GM19438 (cell line): Measurements from ENCODE around the gene RBM19.
"Not testable (repeated sequence)": the region's sequence is repeated elsewhere in the genome, so short reads cannot be mapped to it uniquely, and the experiment has no call there.

ENCODE experiments used
- ATAC-seq: cut with Tn5 transposase; IDR thresholded peaks from one replicate; pipeline ENCODE4 v1.9.1; 2021; ENCODE audit warnings: low read depth; ENCODE audit not compliant: unreplicated experiment

The RBM19 gene

DNA sequence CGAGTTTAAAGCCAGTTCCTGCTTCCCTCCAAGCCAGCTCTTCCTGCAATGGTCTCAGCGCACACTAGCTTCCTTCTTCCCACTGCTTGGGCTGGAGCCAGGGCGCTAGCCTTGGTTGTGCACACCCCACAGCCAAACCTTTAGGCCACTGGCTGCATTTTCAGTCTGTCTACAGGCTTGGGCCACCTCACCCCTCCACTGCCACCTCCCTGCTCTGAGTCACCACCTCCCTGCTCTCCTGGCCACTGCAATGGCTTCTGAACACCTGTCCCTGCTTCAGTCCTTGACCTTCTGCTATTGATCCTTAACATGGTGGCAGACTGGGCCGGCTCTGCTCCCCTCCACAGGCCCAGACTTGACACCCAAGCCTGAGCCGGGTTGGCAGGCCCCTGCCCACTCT, 151.1 kb downstream of the RBM19 start:
- no peak for ATAC-seq

DNA sequence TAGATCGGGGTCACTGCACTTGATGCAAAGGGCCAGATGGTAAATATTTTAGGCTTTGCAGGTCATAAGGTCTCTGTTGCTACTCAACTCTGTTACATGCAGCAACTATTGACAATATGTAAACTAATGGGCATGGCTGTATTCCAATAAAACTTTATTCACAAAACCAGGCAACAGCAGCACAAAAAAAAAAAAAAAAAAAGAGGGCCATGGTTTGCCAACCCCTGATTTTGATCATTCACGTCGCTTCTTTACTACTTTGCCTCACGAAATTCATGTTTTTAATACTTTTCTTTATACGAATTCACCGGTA, 152.9 kb downstream of the RBM19 start:
- ATAC-seq = no peak

DNA sequence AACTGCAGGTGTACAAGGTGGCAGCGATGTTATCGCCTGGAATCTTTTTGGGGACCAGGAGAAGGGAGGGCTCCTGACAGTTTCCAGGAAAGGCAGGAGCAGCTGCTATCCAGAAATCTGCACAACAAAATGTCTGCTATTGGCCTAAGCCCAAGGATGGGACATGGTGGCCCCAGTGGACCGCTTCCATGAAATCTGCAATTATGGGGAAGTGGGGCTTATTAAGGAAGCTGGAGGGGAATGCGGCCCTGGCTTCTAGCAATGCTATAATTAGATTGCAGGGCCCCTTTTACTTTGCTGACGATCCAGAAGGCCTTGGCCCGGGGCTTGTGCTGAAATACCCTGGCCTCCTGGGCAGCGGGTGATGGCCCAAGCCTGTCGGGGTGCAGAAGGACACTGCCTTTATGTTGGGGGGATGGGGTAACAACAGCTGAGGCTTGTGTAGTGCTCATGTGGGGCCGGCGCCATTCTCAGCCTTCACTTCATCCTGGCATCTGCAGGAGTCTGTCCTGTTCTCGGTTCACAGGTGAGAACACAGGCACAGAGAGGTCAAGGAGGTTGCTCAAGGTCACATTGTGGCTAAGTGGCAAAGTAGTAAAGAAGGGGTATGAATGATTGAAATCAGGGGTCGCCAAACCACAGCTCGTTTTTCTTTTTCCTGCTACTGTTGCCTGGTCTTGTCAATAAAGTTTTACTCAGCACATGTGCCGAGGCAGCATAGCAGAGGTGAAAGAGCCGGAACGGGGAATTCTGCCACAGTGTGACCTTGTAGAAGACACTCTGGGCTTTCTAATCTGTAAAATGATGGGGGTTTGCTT, 153.5 kb downstream of the RBM19 start:
- ATAC-seq = no peak

DNA sequence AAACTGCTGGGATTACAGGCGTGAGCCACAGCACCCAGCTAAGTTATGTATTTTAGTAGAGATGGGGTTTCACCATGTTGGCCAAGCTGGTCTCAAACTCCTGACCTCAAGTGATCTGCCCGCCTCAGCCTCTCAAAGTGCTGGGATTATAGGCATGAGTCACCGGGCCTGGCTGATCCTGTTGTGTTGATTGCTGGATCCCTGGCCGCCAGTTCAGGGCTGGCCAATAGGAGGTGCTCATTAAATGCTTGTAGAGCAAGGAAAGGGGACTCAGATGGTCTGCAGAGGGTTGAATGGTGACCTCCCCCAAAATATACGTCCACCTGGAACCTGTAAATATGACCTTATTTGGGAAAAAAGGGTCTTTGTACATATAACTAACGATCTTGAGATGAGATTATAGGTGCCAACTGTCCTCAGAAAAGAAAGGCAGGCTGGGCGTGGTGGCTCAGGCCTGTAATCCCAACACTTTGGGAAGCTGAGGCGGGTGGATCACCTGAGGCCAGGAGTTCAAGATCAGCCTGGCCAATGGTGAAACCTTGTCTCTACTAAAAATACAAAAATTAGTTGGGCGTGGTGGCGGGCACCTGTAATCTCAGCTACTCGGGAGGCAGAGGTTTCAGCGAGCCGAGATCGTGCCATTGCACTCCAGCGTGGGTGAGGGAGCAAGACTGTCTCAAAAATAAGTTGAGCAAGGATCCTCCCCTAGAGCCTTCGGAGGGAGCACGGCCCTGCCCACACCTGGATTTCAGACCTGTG, 156.5 kb downstream of the RBM19 start:
- ATAC-seq = not testable (repeated sequence)

DNA sequence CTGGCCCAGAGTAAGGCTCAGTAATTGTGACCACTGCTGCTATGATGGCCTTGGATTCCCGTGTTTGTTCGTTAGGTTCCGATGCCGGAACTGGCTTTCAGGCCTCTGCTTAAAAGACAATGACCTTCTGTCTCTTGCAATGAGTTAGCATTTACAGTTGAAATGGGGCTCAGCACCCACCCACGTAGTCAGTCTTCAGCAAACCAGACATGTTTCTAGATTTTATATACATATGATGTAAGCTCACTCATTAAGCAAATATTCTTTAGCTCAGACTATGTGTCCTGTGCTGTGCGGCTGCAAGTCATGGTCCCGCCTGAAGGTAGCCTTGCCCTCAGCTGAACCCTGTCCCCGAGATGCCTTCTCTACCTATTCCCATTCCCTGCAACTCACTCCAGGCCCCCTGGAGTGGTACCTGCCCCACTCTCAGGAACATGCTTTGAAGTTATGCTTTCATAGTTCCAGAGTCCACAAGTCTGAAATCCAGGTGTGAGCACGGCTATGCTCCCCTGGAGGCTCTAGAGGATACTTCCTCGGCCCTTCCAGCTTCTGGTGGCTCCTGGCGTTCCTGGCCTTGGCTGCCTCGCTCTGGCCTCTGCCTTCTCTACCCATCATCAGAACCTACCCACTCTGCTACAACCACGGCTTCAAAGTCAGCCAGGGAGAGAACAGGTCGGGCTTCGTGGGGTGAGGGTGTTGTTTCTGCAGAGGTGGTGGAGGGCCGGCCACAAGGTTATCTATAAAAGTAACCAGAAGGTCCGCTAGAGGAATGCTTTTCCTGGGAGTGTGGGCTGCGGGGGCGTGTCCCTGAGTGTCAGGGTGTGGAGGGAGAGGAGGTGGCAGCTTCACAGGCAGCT, 157.8 kb downstream of the RBM19 start:
- no peak for ATAC-seq

DNA sequence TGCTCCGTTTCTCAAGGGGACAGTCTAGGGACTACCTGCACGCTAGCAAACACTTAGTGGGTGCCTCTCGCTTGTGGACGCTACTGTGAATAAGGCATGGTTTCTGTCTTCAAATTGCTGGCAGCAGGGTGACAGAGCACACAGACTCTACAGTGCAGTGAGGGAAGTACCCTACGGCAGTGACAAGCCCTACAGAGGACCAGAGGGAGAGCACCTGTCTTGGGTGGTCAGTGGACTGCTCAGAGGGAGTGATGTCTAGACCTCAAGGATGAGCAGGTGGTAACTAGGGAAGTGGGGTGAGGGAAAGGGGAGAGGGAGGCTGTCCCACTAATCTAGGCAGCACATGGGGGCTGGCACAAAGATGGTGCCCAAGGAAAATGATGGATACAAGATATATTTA, 160.5 kb downstream of the RBM19 start:
- ATAC-seq = no peak

DNA sequence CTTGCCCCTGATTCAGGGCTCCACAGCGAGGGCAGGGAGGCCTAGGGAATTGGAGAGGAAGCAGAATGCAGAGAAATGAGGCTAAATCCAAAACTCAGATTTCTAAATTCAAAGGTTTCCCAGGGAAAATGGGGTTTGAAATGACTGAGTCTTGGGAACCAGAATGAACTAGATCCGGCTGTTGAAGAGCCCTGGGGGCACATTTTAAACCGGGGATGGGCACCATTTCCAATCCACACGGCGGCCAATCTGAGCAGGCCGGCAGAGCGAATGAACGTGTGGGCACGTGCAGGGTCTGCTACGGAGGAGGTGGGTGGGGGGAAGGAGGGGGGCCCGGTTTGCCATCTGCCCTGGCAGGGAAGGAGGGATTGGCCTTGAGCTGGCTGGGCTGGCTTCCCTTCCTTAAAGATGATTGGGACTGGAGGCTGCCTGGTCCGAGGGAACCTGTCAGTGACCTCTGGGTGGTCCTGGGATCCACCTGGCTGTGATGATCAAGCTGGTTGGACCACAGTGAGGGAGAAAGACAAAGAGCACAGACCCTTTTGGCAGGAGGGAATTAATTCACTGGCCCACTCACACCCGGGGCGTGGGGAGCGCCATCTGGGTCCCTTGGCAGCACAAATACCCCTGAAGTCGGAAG, 161.0 kb downstream of the RBM19 start:
- no peak for ATAC-seq

DNA sequence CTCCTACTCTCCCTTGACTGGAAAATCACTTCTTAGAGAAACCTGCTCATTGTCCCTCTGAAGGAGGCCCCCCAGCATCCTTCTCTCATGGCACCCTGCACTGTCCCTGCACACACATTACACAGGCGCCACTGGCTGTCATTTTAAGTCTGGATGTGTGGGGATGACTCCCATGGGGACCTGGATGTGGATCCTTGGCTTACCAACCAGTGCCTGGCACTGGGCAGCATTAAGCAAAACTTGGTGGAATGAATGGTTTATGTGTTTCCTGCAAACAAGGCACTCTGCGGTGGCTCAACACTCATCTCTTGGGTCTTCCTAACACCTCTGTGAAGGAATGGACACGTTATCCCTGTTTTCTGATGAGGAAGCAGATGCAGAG, 162.4 kb downstream of the RBM19 start:
- ATAC-seq = no peak

DNA sequence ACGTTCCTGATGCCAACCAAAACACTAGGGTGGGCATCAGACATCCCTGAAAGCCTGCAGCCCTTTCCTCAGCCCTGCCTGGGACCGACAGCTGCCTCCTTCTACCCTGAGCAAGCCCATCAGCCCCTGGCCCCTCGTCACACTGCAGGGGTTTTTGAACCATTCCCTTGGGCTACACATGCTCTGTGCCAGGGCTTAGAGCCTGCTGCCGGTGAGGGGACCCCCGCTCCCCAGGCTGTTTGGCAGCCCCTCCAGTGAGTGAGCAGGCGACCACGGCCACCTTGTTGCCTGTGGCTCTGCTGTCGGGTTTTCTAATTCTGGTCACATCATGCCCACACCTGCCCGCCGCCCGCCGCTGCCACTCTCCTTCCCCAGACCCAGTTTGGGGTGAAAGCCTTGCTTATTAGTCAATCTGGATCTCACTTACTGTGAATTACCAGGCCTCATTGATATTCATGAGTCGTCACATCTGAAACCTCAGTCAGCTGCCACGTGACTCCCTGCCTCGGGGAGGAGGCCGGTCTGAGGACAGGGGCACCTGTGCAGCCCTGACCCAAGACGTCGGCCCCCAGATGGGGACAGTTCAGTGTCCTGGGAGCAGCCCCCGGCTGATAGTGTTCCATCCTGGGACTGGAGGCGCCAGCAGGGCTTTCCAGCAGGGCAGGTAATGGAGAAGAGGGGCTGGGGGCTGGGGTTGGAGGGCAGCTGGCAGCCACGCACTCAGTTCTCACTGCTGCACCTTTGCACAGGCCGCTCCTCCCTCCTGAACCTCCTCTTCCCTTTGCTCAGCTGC, 163.0 kb downstream of the RBM19 start:
- ATAC-seq = no peak

DNA sequence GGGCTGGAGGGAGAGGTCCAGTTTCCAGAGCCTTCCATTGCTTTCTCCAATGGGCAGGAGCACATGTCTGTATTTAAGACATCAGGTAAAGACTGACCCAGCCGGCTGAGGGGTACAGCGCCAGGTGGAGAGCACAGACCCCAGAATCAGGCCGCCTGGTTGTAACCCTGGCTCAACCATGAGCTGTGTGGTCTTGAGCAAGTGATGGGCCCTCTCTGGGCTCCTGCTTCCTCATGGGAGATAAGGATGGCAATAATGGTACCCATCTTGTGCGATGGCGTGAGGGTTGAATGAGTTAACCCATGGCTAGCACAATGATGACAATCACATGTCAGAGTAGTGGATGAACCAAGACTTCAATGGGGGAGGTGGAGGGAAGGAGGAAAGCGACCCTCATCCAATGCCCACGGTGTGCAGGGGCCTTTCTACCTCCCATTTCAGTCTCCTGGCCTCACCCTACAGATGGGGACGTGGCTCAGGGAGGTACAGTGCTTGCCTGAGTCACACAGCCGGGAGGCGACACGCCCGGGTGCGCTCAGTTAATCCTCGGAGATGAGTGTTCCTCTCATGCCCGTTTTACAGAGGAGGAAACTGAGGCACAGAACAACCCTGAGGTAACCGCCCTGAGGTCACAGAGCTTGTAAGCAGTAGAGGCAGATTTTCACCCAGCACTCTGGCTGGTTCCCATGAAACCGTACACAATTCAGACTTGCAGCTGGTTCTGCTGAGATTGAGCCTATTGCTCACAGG, 163.9 kb downstream of the RBM19 start:
- no peak for ATAC-seq

DNA sequence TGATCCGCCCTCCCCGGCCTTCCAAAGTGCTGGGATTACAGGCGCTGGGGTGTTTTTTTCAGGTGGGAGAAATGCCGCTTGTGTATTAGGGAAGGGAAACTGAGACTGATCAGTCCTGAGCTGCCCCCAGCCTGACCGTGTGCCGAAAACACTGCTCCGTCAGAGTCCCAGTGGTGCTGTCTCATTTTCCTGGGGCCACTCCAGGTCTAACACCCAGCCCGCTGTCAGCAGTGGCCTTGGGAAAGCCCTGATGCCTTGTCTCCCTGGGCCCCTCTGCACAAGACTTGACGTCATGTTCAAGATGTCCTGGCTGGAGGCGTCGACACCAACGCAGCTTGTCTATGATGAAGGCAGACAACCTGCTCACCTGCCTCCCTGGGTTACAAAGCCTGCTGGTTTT, 165.9 kb downstream of the RBM19 start:
- ATAC-seq = no peak

DNA sequence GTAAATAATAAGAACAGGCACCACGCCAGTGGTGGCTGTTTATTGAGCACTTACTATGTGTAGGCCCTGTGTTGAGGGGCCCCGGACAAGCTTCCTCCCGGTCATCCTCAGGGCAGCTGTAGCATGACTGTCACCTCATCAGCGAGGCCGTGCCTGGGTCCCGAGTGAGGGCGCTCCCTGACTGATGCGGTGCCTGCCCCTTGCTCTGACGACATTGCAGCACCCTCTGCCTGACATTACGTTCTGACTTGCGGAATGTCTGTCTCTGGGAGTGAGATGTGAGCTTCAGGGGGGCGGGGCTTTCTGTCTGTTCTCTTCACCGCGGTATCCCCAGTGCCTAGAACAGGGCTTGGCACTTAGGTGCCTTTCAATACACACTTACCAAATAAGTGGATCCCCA, 167.6 kb downstream of the RBM19 start:
- ATAC-seq = no peak

DNA sequence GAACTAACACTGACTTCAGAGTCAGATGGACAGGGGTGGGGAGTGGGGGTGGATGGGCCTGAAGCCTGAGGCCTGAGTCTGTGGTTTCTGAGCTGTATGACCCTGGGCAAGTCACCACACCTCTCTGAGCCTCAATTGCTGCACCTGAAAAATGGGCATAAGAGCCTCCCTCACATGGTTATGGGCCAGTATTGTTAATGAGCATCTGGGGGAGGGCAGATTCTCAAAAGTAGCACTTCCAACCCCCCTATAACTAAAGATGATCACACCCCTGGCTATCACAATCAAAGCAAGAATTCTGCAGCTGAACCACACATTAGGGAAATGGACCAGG, 168.6 kb downstream of the RBM19 start:
- no peak for ATAC-seq

DNA sequence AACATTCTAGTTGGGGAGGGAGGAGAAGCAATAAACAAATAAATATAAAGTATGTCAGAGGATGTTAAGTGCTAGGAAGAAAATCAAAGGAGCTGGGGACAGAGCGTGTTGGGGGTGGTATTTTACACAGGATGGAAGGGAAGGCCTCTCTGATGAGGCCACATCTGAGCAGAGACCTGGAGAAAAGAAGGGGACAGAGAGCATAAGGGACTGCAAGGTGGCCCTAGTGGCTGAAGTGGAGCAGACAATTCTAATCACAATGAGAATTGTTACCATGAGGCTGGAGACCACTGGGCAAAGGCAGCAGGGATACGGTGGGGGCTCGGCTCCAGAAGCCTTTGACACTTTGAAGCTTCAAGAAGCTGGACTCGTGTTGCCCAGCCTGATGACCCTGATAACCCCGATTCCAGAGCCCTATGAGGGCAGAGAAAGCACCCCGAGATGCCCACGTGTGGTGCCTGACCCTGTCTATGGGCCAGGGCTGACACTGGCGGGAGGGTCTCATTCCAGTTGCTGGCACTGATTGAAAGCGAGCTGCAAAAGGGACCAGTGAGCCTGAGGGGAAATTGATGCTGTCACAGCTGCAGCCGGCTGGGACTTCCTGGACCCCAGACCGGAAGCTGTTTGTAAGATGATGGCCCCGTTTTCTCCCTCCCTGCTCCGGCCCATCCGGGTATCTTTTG, 169.1 kb downstream of the RBM19 start:
- no peak for ATAC-seq

DNA sequence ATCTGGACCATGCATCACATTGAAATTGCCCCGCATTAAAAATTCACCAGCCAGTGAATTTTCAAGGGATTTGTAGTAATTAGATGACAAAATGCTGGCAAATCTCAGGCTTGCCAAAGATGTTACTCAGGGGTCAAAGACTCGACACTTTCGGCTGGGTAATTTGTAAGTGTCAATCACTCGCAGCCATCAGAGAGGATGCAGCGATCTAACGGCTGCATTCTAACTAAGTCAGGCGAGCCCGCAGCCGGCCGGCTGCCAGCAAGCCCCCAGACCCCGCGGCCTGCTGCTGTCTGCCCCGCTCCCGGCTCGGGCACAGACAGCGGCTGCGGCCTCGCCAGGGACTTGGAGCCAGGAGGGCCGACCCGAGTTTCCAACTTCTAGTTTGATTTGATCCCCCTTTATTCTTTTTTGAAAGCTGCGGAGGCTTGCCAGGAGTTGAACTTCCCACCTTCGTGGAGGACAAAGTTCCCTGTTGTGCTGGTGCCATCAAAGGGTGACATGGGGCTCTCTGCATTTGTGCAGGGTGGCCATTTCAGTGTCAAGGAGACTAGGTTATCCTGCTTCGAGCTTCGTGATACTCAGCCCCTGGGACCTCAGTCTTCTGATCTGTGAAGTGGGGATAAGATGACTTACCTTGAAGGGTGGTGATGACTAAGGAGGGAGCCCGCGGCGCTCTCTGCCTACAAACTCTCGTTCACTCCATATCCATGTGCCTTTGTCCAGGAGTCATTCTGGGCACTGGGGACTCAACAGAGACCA, 169.9 kb downstream of the RBM19 start:
- no peak for ATAC-seq

DNA sequence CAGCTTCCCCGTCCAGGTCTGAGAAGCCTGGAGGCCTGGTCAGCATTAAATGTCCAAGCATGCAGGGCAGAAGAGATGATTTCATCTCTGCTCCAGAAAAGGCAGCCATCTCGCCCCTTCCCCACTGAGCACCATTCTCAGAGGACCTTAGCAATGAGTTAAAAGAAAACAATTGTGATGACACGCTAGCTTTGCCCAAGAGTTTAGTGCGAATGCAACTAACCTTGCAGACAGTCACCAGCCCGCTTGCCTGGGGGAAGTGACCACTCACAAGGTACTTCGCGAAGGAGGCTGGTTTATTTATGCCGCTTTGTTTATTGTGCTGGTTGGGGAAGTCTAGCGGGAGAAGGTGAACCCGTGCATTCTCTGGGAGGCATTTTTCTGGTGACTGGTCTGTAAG, 170.7 kb downstream of the RBM19 start:
- no peak for ATAC-seq

DNA sequence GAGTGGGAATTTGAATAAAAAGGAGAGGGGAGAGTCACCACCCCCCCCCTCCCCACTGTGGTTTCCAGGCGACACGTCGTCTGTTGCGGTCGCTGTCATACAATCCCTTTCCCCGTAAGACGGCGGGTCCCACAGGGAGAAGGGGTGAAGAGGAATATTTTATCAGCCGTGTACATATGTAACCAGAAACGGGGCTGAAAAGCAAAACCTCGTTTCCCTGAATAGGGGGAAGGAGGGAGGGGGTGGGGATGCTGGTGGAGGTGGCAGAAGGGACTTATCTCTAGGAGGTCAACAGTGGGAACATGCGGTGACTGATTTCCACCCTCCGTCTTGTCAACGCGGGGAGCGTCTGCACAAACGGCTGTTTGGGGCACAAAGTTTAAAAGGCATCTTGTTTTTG, 171.4 kb downstream of the RBM19 start:
- ATAC-seq = no peak

DNA sequence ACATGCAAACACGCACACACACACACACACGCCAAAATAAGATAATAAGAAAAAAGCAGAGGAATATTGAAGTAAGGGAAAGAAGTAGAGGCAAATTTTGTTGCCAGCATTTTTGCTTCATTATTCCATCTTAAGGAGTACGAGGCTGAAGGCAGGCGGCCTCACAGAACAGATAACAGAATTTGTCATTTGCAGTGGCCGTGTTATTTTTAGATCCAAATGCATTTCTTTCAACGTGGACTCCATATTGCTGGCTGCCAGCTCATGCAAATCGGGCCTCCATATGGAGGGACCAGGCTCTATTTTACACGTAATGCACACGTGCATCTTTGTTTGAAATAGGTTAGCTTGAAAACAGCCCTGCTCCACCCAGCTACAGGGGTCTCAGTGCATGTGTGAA, 172.9 kb downstream of the RBM19 start:
- ATAC-seq = no peak
